ENCODE results near the gene GNAS.

Gene GNAS

GRCh38 chr20:58895448-58896180 is 43.1 kb downstream of the GNAS start:
- DNase-seq: peak in 3 of 56 donors; percentile 8 to 16 (median 12)

DNA sequence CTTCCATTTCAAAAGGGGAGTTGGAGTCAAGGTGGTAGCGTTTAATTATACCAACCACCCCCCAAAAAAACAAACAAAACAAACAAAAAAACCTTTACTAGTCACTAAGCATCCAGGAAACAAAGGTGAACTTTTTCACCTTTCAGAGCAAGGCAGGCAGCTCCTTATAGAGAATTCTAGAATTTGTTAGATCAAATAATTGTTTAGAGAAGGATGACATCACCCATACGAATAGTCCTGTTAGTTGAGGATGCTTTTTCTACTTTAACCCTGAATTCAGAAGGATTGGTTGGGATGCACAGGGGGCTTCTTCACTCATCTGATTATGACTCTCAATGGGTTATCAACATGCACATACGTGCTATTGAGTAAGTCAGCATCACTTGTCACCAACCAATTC is 44.3 kb downstream of the GNAS start:
- no peak for DNase-seq

DNA sequence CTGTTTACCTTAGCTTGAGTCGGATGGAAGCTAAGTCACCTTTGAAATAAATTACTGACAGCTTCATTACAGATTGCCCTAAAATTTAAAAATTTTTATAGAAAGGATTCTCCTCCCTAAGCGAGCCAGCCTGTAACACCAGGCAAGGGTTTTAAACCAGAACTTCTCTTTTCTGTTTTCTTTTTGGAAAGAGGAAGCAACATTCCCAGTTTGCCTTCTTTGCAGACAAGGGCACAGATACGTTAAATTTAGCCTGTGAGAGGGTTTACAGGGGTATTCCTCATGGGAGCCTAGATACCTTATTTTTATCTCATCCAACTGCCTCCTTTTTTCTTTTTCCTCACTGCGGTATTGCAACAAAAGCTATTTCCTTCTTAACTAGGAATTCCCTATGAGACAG is 45.0 kb downstream of the GNAS start:
- DNase-seq: no peak

GRCh38 chr20:58898629-58899408 is 46.3 kb downstream of the GNAS start:
- no peak for DNase-seq

DNA sequence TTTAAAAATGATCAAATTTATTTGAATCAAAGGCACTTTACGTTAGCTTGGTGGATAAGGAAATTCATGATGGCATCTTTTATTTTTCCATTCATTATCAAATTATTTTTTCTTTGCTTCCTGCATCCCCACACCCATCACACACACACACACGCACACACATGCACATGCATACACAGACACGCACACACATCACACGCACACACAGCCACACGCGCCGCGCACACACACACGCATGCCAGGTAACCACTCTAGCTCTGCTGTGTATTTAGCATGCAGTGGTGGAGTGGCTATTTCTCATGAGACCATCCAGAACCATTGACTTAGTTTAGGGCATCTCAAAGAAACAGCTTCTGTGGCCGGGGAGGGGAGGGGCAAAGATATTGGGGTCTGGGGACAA is 47.0 kb downstream of the GNAS start:
- no peak for DNase-seq

- DNase-seq: no peak
These were observed 47.9 kb downstream of the GNAS start for GRCh38 chr20:58900397-58900796.

DNA sequence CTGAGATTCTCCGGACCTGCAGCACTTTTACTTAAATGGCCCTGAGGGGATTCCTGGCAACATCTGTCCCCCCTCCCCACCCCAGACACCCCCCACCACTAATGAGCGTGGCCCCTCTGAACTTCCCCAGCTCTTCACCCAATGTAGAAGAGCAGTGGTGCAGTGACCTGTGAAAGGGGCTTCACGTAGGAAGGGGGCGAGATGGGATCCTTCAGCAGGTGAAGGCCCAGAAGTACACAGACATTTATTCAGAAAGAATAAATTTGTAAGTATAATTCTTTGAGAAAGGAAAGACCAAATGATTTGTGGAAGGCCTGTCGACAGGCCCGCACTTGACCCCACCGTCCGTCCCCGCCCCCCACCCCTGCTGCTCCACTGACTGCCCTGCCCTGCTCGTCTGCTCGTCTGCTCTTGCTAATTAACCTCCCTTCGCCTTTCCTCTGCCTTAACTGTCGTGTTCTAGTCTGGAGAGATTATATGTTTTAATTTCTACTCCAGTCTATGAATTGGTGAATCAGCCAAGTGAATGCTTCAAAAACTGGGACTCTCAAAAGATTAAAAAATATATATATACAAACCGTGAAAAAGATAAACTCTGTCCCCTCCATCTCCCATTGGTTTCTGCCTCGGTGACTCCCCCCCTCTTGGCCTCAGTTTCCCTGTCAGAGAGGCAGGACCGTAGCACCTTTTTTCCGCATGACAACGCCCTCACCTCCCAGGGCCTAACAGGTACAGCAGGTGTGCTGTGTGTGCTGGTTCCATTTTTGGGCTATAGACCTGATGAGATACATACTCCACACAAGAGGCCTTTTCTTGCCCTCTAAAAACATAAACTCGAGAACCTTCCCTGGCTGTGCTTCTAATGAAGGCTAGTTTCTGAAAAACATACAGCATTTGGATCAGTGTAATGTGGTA is 49.2 kb downstream of the GNAS start:
- DNase-seq: no peak

DNA sequence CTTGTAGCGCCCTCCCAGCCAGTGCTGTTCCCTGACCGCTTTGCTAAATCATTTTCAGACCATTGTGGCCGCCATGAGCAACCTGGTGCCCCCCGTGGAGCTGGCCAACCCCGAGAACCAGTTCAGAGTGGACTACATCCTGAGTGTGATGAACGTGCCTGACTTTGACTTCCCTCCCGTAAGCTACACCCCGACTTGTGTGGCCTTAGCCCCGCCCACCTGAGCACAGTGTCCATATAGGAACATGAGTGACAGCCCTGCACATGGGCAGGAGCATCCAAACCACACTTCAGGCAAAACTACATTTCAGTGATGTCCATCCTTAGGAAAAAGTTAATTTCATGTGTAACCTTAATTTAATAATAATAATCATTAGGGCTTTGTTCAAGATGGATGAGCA is 51.1 kb downstream of the GNAS start:
- no peak for DNase-seq

DNA sequence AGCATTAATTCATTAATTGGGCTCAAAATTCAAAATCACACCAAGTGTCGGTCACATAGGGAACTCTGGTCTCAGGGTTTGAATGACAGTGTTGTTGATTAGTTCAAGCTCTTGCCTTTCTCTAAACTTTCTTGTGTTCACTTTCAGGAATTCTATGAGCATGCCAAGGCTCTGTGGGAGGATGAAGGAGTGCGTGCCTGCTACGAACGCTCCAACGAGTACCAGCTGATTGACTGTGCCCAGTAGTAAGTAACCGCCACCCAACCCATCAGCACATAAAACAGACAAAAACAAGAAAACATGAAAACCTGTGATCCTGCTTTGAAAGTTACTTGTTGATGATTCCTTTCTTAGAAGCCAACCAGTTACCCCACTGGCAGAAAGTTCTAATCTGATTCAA is 52.7 kb downstream of the GNAS start:
- DNase-seq: no peak

GRCh38 chr20:58906111-58906510 is 53.6 kb downstream of the GNAS start:
- DNase-seq: no peak

- DNase-seq: no peak
These were observed 54.4 kb downstream of the GNAS start for GRCh38 chr20:58906894-58907293.

DNA sequence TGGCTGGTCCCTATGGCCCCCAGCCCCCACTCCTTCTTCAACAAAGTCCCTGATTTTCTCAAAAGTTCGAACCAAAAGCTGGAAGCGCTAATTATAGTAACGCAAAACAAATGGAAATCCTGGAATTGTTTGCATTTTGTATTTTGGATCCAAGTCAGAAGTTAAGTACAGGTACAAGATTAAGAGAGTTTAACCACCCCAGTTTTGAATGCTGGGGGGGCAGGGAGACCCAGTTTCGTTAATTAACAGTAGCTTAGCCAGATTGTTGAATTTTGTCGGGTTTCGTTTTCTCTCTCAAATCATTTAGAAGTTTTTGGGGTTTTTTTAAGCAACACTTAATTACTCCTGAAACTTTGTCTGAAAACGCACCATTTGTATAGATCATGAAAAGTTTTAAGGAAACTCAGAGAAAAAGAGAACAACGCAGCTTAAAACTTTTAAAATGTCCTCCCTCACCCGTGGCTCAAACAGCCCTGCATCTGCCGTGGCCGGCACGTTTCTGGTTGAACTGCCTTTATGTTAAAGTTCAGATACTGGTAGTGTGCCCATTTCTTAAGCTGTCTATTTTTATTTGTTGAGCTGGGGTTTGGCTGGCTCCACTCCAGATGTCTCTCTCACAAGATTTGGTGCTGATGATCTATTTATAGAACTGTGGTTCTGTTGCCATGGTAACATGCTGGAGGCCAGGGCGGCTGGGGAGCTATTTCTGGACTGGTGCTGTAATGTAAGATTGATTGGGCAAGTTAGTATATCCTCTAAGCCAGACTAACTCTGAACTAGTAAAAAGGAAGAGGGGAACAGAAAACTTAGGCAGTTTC is 55.0 kb downstream of the GNAS start:
- peak in 49 of 56 donors; percentile 5 to 84 (median 56) for DNase-seq

- DNase-seq: no peak
These were observed 55.7 kb downstream of the GNAS start for GRCh38 chr20:58908221-58908620.

- no peak for DNase-seq
These were observed 56.4 kb downstream of the GNAS start for GRCh38 chr20:58908941-58909340.

- DNase-seq: no peak
These were observed 57.1 kb downstream of the GNAS start for GRCh38 chr20:58909585-58909984.

GRCh38 chr20:58910473-58910872 is 58.0 kb downstream of the GNAS start:
- no peak for DNase-seq

DNA sequence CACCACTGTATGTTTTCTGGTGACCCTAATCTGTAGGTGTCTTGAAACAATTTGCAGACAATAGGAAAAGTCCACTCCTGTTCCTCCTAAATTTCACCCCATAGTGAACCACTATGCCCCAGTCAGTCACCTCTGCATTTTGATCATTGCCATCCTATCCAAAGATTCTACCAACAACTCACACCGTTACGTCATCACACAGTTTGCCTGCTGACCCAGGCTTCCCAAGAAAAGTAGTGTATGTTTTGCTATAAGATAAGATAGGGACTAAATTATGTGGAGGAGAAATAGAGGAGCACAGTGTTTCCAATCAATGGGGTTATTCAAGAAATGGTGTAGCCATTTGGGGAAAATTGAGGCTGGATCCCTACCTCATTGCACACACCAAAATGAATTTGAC is 58.8 kb downstream of the GNAS start:
- DNase-seq: no peak

DNA sequence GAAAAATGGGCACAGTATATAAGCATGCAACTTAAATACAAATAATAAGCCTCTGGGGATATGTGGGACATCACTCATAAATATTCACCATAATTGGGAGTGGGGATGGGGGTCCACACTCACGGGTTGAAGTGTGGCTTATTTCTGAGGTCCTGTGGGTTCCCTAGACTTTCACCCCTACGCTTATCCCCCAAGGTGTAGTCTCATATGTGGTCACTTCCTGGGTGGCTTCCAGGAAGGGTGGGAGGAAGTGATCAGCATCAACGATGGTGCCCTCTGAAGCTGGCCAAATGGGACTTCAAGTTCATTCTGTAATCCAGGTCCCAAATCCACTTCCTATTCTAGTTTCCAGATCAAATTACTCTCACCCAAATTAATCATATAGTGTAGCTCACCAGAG is 59.5 kb downstream of the GNAS start:
- DNase-seq: no peak

DNA sequence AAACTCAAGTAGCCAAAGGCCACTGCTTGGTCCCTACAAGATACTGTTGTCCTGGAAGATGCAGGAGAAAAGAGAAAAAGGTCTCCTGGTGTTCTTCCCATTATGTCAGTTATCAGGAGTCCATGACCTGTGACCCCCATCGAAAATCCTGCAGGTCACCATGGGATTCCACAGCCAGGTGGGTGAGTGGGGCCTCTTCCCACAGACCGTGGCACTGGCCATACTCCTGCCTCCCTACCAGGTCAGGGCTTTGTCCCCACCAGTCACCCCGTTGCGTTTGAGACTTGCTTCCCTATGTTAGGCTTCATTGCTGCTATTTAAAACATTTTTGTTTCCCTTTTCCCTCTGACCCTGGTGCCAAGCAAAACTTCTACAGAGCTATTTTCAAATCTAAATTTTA is 60.6 kb downstream of the GNAS start:
- no peak for DNase-seq

GRCh38 chr20:58918621-58919020 is 66.1 kb downstream of the GNAS start:
- DNase-seq: no peak

- DNase-seq: no peak
These were observed 69.0 kb downstream of the GNAS start for GRCh38 chr20:58921564-58921963.

All from nucleus accumbens (tissue), 56 donors.